HEK293 (cell line): ENCODE measurements around the gene ATP10A.

ENCODE experiments used
- CTCF ChIA-PET: fragments of 350-600 bp; formaldehyde crosslinking; extraction: SDS; loops from one replicate; lab custom pipeline; 2021; ENCODE audit warnings: antibody characterized with exemption; lab: Yijun Ruan, JAX
- POLR2A ChIA-PET: fragments of 300-600 bp; formaldehyde crosslinking; extraction: SDS; loops from one replicate; lab custom pipeline; 2020; ENCODE audit warnings: antibody characterized with exemption, inconsistent platforms; lab: Yijun Ruan, JAX
- H3K27ac ChIP-seq: fragments of 200-500 bp; sonication (Bioruptor generic); 2 replicates; pipeline ENCODE4 v1.5.1; 2014; ENCODE audit warnings: low read depth, low read length, control low read depth, inconsistent platforms; ENCODE audit errors: extremely low read depth
- H3K36me3 ChIP-seq, 2 experiments: fragments of 200-500 bp in 1 of 2; sonication (Bioruptor generic) in 1 of 2; 1 replicate in 1 of 2; 2 replicates in 1 of 2; pipeline ENCODE4 v1.5.1; 2014 to 2017; ENCODE audit warnings: inconsistent platforms in 2 of 2, low read length in 2 of 2; ENCODE audit not compliant: control insufficient read depth in 2 of 2, insufficient read depth in 1 of 2
- H3K4me1 ChIP-seq: fragments of 200-500 bp; sonication (Bioruptor generic); 2 replicates; pipeline ENCODE4 v1.5.1; 2014; ENCODE audit warnings: mild to moderate bottlenecking, low read length, inconsistent platforms; ENCODE audit not compliant: control insufficient read depth, insufficient read depth
- H3K4me3 ChIP-seq: 2 replicates; pipeline ENCODE4 v1.5.1; 2011; ENCODE audit warnings: low read depth, mild to moderate bottlenecking, control low read depth, low read length, moderate library complexity
- H3K9me3 ChIP-seq: fragments of 200-500 bp; sonication (Bioruptor generic); 2 replicates; pipeline ENCODE4 v1.5.1; 2014; ENCODE audit warnings: low read depth, low read length, inconsistent platforms; ENCODE audit not compliant: control insufficient read depth, insufficient read depth
- INSM2 ChIP-seq: fragments of 450-650 bp; formaldehyde crosslinking; IDR thresholded peaks from 2 replicates; pipeline ENCODE4 v1.5.1; 2016; ENCODE audit warnings: missing biosample characterization, missing genetic modification characterization
- PRDM1 ChIP-seq: fragments of 450-650 bp; formaldehyde crosslinking; IDR thresholded peaks from 2 replicates; pipeline ENCODE4; 2016; ENCODE audit warnings: missing biosample characterization, missing genetic modification characterization
- YY1 ChIP-seq: fragments of 450-650 bp; formaldehyde crosslinking; IDR thresholded peaks from 2 replicates; pipeline ENCODE4 v1.5.1; 2018; ENCODE audit warnings: missing biosample characterization, missing genetic modification characterization
- ZNF155 ChIP-seq: fragments of 450-650 bp; formaldehyde crosslinking; IDR thresholded peaks from 2 replicates; pipeline ENCODE4 v1.5.1; 2016; ENCODE audit warnings: missing biosample characterization, missing genetic modification characterization
- ZNF221 ChIP-seq: fragments of 450-650 bp; formaldehyde crosslinking; IDR thresholded peaks from 2 replicates; pipeline ENCODE4 v1.5.1; 2017; ENCODE audit warnings: missing biosample characterization, missing genetic modification characterization, borderline replicate concordance
- ZNF280C ChIP-seq: fragments of 450-650 bp; formaldehyde crosslinking; IDR thresholded peaks from 2 replicates; pipeline ENCODE4 v1.5.1; 2016; ENCODE audit warnings: missing biosample characterization, missing genetic modification characterization
- ZNF292 ChIP-seq: fragments of 450-650 bp; formaldehyde crosslinking; IDR thresholded peaks from 2 replicates; pipeline ENCODE4 v1.5.1; 2016; ENCODE audit warnings: low read depth, missing biosample characterization, missing genetic modification characterization, borderline replicate concordance
- ZNF350 ChIP-seq: fragments of 450-650 bp; formaldehyde crosslinking; IDR thresholded peaks from 2 replicates; pipeline ENCODE4 v1.5.0; 2017; ENCODE audit warnings: missing biosample characterization, mild to moderate bottlenecking, missing genetic modification characterization
- ZNF362 ChIP-seq: fragments of 450-650 bp; formaldehyde crosslinking; IDR thresholded peaks from 2 replicates; pipeline ENCODE4 v1.5.1; 2016; ENCODE audit warnings: missing biosample characterization, missing genetic modification characterization
- ZNF585B ChIP-seq: fragments of 450-650 bp; formaldehyde crosslinking; IDR thresholded peaks from 2 replicates; pipeline ENCODE4 v1.5.1; 2016; ENCODE audit warnings: missing biosample characterization, missing genetic modification characterization
- ZNF596 ChIP-seq: fragments of 450-650 bp; IDR thresholded peaks from 2 replicates; pipeline ENCODE4 v1.5.0; 2018; ENCODE audit warnings: missing biosample characterization, mild to moderate bottlenecking, missing genetic modification characterization, moderate library complexity
- ZNF621 ChIP-seq: fragments of 450-650 bp; formaldehyde crosslinking; IDR thresholded peaks from 2 replicates; pipeline ENCODE4 v1.5.1; 2017; ENCODE audit warnings: missing biosample characterization, missing genetic modification characterization
- ZNF654 ChIP-seq: fragments of 450-650 bp; formaldehyde crosslinking; IDR thresholded peaks from 2 replicates; pipeline ENCODE4 v1.5.1; 2016; ENCODE audit warnings: low read depth, missing biosample characterization, missing genetic modification characterization
- ZSCAN23 ChIP-seq: fragments of 450-650 bp; formaldehyde crosslinking; IDR thresholded peaks from 2 replicates; pipeline ENCODE4 v1.5.1; 2016; ENCODE audit warnings: missing biosample characterization, missing genetic modification characterization
- TF ChIP-seq, protein P1 (sequence below): sonication (generic); formaldehyde crosslinking; IDR thresholded peaks from 2 replicates; pipeline ENCODE4 v1.8.1; 2022; ENCODE audit warnings: mild to moderate bottlenecking, moderate library complexity, missing genetic modification reagents

Gene ATP10A

DNA sequence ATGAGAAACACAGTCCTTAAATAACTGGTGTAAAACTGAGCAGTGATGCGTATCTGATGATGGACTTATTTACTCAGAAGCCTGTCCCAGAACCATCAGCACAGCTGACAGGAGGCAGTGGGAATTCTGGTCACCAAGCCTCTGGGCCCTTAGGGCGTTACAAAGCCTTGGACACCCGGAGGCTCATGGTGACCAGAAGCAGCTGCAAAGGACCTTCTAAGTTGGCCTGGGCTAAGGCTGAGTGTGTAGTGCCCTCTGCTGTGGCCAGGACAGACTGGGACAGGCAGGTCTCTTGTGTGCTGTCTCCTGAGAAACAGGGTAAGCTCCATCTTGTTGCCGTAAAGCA lies 168.9 kb downstream of the ATP10A start:
- ChIA-PET POLR2A (no interaction called here), CTCF (interaction anchor here (4.0 kb wide), 1 partner anchor 16 kb away, joined by 19 read pairs; no protein-coding TSS in a partner anchor)
- Histone ChIP-seq H3K9me3 (no peaks in the 10 kb centered on the region), H3K4me1 (no peaks in the 10 kb centered on the region), H3K36me3 (no peaks in the 10 kb centered on the region), H3K4me3 (no peak overlapping the region), H3K27ac (no peak overlapping the region)
- TF ChIP-seq ZNF292 (tag by site-specific recombination): no peak
- TF ChIP-seq, protein P1, sequence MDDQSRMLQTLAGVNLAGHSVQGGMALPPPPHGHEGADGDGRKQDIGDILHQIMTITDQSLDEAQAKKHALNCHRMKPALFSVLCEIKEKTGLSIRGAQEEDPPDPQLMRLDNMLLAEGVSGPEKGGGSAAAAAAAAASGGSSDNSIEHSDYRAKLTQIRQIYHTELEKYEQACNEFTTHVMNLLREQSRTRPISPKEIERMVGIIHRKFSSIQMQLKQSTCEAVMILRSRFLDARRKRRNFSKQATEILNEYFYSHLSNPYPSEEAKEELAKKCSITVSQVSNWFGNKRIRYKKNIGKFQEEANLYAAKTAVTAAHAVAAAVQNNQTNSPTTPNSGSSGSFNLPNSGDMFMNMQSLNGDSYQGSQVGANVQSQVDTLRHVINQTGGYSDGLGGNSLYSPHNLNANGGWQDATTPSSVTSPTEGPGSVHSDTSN (CRISPR knock-in tag): no peak
- no peak for TF ChIP-seq PRDM1
- no peak for TF ChIP-seq ZNF596 (tag by site-specific recombination)
- no peak for TF ChIP-seq ZNF155 (tag by site-specific recombination)
- no peak for TF ChIP-seq ZNF221 (tag by site-specific recombination)
- no peak for TF ChIP-seq ZNF585B (tag by site-specific recombination)
- TF ChIP-seq INSM2 (tag by site-specific recombination): no peak
- TF ChIP-seq ZNF280C (tag by site-specific recombination): no peak
- TF ChIP-seq YY1 (tag by site-specific recombination): no peak
- no peak for TF ChIP-seq ZNF621 (tag by site-specific recombination)
- no peak for TF ChIP-seq ZNF350 (tag by site-specific recombination)
- no peak for TF ChIP-seq ZSCAN23 (tag by site-specific recombination)

DNA sequence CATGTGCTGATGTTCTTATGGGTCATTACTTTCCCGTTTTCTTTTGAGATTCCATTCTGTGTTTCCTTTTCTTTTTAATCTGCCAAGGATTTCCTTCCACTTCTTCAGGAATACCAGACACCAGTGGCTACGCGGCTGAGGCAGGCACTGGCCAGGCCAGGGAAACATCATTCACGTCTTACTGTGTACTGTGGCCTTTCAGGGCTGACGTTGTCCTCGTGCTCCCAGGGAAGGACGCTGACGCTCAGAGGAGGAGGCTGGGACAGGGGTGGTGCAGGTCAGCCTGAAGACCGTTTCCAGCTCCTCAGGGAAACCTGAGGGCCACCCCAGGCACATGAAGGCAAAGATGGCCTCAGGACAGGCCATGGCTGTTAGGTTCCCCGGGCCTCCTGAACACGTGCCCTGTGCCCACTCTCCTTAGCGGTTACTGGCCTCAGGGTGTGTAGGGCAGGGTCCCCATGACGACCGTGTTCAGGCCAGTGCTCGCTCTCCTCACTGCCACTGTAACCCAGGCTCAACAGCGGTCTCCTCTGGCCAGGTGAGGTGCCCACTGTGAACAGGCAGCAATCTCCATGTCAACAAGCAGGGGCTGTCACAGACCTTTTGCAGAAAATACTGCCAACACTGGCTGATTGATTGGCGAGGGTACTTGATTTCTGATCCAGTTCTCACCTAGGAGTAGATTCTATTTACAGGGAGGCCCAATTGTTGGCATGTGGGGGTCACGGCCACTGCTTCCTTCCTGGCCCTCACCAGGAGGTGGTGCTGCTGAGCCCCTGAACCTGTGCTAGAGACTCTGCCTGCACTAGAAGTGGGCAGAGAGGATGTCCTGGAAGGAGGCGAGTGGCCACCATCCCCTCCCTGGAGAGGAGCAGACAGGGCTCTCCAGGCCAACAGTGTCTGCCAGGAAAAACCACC lies 169.5 kb downstream of the ATP10A start:
- Histone ChIP-seq H3K27ac (no peak overlapping the region), H3K9me3 (no peaks in the 10 kb centered on the region), H3K4me1 (no peaks in the 10 kb centered on the region), H3K36me3 (no peaks in the 10 kb centered on the region), H3K4me3 (no peak overlapping the region)
- ChIA-PET CTCF (interaction anchor here (0.6 to 4.0 kb wide), 3 partner anchors 17 to 1640 kb away, joined by 4 to 19 read pairs (median 6); no protein-coding TSS in a partner anchor), POLR2A (no interaction called here)
- no peak for TF ChIP-seq ZNF362
- TF ChIP-seq ZNF654: peak; percentile 16; the same call in 1 of the 2 replicates
